HepG2 (cell line): ENCODE results near the gene MYADML2. TPM values are rescaled to one million over a fixed set of nuclear protein-coding genes. Genes with fewer than 3 reads are reported as not detected.

ENCODE experiments used
- FOSL1 ChIP-seq: sonication (generic); formaldehyde crosslinking; IDR thresholded peaks from 2 replicates; pipeline ENCODE4 v1.9.0; 2021; ENCODE audit warnings: missing genetic modification reagents, borderline replicate concordance
- MTA3 ChIP-seq: sonication (generic); formaldehyde crosslinking; IDR thresholded peaks from 2 replicates; pipeline ENCODE4 v1.4.0; 2020; ENCODE audit warnings: missing genetic modification reagents
- PHF5A ChIP-seq: IDR thresholded peaks from one replicate; pipeline ENCODE4 v1.6.1; 2018; ENCODE audit warnings: low read depth, missing genetic modification reagents; ENCODE audit not compliant: unreplicated experiment
- POLR2G ChIP-seq: fragments of 200-400 bp; formaldehyde crosslinking; IDR thresholded peaks from 2 replicates; pipeline ENCODE4 v1.6.1; 2018; ENCODE audit warnings: mild to moderate bottlenecking, low read depth, low read length, moderate library complexity
- SRSF9 ChIP-seq: fragments of 200-400 bp; formaldehyde crosslinking; IDR thresholded peaks from 2 replicates; pipeline ENCODE4 v1.6.1; 2018; ENCODE audit warnings: borderline replicate concordance, mild to moderate bottlenecking, low read depth, low read length; ENCODE audit not compliant: insufficient read depth, poor library complexity, severe bottlenecking
- ZMYM3 ChIP-seq: sonication (generic); formaldehyde crosslinking; IDR thresholded peaks from 2 replicates; pipeline ENCODE4 v1.5.1; 2020; ENCODE audit warnings: mild to moderate bottlenecking, missing genetic modification reagents
- ZNF558 ChIP-seq: sonication (generic); formaldehyde crosslinking; IDR thresholded peaks from 2 replicates; pipeline ENCODE4 v1.9.0; 2022; ENCODE audit warnings: mild to moderate bottlenecking, missing genetic modification reagents, borderline replicate concordance
- ZNF713 ChIP-seq: sonication (generic); formaldehyde crosslinking; IDR thresholded peaks from 2 replicates; pipeline ENCODE4 v1.4.0; 2020; ENCODE audit warnings: mild to moderate bottlenecking, missing genetic modification reagents
- ZSCAN12 ChIP-seq: sonication (generic); formaldehyde crosslinking; IDR thresholded peaks from 2 replicates; pipeline ENCODE4 v1.9.0; 2021; ENCODE audit warnings: mild to moderate bottlenecking, missing genetic modification reagents
- polyA plus RNA-seq, 8 experiments: library from polyadenylated mRNA; depleted of rRNA in 3 of 8; stranded (reverse) in 7 of 8; unstranded in 1 of 8; fragments of >200 nt; fragmentation: Illumina TruSeq in 4 of 8; extraction: Trizol in 4 of 8; gene quantifications; 2 replicates each; pipeline versions ENCODE4 v1.2.1 to v1.2.3, GENCODE V29; 2011 to 2016; ENCODE audit warnings: low read depth in 4 of 8, missing spikeins in 1 of 8, mixed read lengths in 1 of 8; ENCODE audit not compliant: insufficient read depth in 1 of 8
- total RNA-seq, 5 experiments: library from RNA; depleted of rRNA; stranded (reverse); fragments of >200 nt; fragmentation: Illumina TruSeq; extraction: Trizol; gene quantifications; 2 replicates each; pipeline ENCODE4 v1.2.3, GENCODE V29; 2016; ENCODE audit warnings: low read depth in 1 of 5
- TF ChIP-seq, protein P1 (sequence below): IDR thresholded peaks from 2 replicates; pipeline ENCODE4 v1.6.1; 2012; ENCODE audit warnings: low read length, improper control_type of control experiment
- TF ChIP-seq, protein P2 (sequence below): sonication (generic); formaldehyde crosslinking; IDR thresholded peaks from 2 replicates; pipeline ENCODE4 v1.8.0; 2022; ENCODE audit warnings: missing genetic modification reagents, mild to moderate bottlenecking, borderline replicate concordance
- TF ChIP-seq, protein P3 (sequence below): sonication (generic); formaldehyde crosslinking; IDR thresholded peaks from 2 replicates; pipeline ENCODE4 v1.4.0; 2020; ENCODE audit warnings: missing genetic modification reagents
- TF ChIP-seq, protein P4 (sequence below): sonication (generic); formaldehyde crosslinking; IDR thresholded peaks from 2 replicates; pipeline ENCODE4 v1.4.0; 2020; ENCODE audit warnings: missing genetic modification reagents

Gene MYADML2
- total and polyA plus RNA-seq, 2 of the 13 experiments (the other 11 are each of a cell fraction or from before 2014, with no cell fraction given): not detected

GRCh38 chr17:81890447-81891302 is 56.4 kb downstream of the MYADML2 start (continued):
- TF ChIP-seq, protein P1, sequence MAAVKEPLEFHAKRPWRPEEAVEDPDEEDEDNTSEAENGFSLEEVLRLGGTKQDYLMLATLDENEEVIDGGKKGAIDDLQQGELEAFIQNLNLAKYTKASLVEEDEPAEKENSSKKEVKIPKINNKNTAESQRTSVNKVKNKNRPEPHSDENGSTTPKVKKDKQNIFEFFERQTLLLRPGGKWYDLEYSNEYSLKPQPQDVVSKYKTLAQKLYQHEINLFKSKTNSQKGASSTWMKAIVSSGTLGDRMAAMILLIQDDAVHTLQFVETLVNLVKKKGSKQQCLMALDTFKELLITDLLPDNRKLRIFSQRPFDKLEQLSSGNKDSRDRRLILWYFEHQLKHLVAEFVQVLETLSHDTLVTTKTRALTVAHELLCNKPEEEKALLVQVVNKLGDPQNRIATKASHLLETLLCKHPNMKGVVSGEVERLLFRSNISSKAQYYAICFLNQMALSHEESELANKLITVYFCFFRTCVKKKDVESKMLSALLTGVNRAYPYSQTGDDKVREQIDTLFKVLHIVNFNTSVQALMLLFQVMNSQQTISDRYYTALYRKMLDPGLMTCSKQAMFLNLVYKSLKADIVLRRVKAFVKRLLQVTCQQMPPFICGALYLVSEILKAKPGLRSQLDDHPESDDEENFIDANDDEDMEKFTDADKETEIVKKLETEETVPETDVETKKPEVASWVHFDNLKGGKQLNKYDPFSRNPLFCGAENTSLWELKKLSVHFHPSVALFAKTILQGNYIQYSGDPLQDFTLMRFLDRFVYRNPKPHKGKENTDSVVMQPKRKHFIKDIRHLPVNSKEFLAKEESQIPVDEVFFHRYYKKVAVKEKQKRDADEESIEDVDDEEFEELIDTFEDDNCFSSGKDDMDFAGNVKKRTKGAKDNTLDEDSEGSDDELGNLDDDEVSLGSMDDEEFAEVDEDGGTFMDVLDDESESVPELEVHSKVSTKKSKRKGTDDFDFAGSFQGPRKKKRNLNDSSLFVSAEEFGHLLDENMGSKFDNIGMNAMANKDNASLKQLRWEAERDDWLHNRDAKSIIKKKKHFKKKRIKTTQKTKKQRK: no peak
- TF ChIP-seq, protein P2, sequence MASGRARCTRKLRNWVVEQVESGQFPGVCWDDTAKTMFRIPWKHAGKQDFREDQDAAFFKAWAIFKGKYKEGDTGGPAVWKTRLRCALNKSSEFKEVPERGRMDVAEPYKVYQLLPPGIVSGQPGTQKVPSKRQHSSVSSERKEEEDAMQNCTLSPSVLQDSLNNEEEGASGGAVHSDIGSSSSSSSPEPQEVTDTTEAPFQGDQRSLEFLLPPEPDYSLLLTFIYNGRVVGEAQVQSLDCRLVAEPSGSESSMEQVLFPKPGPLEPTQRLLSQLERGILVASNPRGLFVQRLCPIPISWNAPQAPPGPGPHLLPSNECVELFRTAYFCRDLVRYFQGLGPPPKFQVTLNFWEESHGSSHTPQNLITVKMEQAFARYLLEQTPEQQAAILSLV (CRISPR knock-in tag): no peak
- TF ChIP-seq MTA3 (CRISPR knock-in tag): no peak
- TF ChIP-seq FOSL1 (CRISPR knock-in tag): no peak
- no peak for TF ChIP-seq PHF5A (CRISPR knock-in tag)
- TF ChIP-seq, protein P3, sequence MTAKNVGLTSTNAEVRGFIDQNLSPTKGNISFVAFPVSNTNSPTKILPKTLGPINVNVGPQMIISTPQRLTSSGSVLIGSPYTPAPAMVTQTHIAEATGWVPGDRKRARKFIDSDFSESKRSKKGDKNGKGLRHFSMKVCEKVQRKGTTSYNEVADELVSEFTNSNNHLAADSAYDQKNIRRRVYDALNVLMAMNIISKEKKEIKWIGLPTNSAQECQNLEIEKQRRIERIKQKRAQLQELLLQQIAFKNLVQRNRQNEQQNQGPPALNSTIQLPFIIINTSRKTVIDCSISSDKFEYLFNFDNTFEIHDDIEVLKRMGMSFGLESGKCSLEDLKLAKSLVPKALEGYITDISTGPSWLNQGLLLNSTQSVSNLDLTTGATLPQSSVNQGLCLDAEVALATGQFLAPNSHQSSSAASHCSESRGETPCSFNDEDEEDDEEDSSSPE (CRISPR knock-in tag): 0 out of 2 replicates have a peak, but pooled peaks have one; percentile 19
- TF ChIP-seq ZSCAN12 (CRISPR knock-in tag): no peak
- TF ChIP-seq ZNF713 (CRISPR knock-in tag): no peak
- no peak for TF ChIP-seq ZNF558 (CRISPR knock-in tag)
- TF ChIP-seq, protein P4, sequence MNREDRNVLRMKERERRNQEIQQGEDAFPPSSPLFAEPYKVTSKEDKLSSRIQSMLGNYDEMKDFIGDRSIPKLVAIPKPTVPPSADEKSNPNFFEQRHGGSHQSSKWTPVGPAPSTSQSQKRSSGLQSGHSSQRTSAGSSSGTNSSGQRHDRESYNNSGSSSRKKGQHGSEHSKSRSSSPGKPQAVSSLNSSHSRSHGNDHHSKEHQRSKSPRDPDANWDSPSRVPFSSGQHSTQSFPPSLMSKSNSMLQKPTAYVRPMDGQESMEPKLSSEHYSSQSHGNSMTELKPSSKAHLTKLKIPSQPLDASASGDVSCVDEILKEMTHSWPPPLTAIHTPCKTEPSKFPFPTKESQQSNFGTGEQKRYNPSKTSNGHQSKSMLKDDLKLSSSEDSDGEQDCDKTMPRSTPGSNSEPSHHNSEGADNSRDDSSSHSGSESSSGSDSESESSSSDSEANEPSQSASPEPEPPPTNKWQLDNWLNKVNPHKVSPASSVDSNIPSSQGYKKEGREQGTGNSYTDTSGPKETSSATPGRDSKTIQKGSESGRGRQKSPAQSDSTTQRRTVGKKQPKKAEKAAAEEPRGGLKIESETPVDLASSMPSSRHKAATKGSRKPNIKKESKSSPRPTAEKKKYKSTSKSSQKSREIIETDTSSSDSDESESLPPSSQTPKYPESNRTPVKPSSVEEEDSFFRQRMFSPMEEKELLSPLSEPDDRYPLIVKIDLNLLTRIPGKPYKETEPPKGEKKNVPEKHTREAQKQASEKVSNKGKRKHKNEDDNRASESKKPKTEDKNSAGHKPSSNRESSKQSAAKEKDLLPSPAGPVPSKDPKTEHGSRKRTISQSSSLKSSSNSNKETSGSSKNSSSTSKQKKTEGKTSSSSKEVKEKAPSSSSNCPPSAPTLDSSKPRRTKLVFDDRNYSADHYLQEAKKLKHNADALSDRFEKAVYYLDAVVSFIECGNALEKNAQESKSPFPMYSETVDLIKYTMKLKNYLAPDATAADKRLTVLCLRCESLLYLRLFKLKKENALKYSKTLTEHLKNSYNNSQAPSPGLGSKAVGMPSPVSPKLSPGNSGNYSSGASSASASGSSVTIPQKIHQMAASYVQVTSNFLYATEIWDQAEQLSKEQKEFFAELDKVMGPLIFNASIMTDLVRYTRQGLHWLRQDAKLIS (CRISPR knock-in tag): no peak
- 0 out of 2 replicates have a peak, but pooled peaks have one; percentile 20 for TF ChIP-seq POLR2G
- TF ChIP-seq SRSF9: no peak
- no peak for TF ChIP-seq ZMYM3
